Measurements from ENCODE around the gene LRRC17.

LRRC17 gene

DNA sequence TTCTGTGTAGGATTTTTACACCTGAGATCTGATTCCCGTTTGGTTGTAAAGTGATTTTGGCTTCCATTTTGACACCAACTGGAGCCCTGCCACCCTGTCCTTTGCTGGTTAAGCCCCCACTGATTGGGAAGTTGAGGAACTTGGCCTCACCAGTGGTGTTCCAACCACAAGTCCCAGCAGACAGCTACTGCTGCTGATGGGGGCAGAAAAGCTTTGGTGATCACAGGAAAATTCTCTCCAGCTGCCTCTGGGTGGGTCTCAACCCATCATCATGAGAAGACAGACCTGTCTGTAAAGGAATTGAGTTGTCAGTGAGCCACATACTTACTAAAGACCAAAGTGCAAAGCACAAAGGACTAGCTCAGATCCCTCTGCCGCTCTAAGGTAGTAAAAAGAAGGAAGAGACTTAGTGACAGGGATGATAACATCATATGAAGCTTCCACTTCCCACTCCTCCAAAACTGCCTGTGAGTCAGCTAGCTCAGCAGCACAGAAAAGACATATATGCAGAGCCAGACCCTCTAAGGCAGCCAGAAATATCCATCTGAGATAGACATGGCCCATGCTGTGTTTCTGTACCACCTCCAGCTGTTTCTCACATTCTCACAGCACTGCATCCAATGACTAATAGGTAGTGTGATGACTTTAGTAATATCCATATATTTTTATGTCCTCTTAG lies 22.4 kb upstream of the LRRC17 start:
- H3K9ac ChIP-seq = no peak overlapping the region
- no peaks in the 10 kb centered on the region for H3K79me2 ChIP-seq
- no peak overlapping the region for H2AFZ ChIP-seq
- TF ChIP-seq, protein P1, sequence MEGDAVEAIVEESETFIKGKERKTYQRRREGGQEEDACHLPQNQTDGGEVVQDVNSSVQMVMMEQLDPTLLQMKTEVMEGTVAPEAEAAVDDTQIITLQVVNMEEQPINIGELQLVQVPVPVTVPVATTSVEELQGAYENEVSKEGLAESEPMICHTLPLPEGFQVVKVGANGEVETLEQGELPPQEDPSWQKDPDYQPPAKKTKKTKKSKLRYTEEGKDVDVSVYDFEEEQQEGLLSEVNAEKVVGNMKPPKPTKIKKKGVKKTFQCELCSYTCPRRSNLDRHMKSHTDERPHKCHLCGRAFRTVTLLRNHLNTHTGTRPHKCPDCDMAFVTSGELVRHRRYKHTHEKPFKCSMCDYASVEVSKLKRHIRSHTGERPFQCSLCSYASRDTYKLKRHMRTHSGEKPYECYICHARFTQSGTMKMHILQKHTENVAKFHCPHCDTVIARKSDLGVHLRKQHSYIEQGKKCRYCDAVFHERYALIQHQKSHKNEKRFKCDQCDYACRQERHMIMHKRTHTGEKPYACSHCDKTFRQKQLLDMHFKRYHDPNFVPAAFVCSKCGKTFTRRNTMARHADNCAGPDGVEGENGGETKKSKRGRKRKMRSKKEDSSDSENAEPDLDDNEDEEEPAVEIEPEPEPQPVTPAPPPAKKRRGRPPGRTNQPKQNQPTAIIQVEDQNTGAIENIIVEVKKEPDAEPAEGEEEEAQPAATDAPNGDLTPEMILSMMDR (IDR thresholded peaks at IDR 0.05) = no peak
- H3K36me3 ChIP-seq (ENCODE audit: control insufficient read depth, insufficient read depth, low read length) = no peaks in the 10 kb centered on the region
- H3K4me1 ChIP-seq = no peaks in the 10 kb centered on the region
- H3K9me3 ChIP-seq (ENCODE audit: control insufficient read depth, low read length) = no peaks in the 10 kb centered on the region
- H3K4me2 ChIP-seq (ENCODE audit: low read length) = no peak overlapping the region
- no peaks in the 10 kb centered on the region for H3K27me3 ChIP-seq (ENCODE audit: control insufficient read depth, insufficient read depth, low read length)
- H3K27ac ChIP-seq = no peak overlapping the region
- no peak overlapping the region for H3K4me3 ChIP-seq (ENCODE audit: low read depth, low read length)

DNA sequence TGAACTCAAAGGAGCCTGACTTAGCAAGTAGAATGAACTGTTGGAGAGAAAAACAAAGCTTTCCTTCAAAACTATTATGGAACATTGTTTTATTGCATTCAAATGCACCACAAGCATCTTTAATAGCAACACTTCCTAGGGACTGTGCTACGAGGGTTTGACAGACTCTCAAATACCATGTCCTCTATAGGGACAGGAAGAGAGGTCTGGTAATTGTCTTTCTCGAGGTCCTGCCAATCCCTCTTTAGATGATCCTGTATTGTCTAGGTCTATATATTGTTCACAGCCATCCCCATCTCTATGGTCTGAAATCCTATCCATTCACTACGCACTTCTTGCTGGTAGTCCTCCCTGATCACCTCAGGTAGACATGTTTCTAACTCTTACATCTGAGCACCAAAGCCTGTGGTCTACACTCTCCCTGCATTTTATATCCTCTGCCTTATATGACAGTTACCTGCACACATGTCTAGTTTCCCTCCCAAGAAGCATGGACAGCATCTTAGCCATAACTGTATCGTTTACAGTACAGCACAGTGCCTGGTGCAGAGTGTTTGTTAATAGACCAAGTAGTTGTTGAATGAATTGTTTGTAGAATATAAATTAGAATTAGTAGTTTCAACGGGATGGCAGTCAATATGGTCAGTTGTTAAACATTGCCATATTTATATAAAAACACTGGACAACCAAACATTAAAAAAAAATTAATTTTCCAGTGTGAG lies 21.7 kb upstream of the LRRC17 start:
- no peak overlapping the region for H3K27ac ChIP-seq
- no peaks in the 10 kb centered on the region for H3K9me3 ChIP-seq (ENCODE audit: control insufficient read depth, low read length)
- no peaks in the 10 kb centered on the region for H3K27me3 ChIP-seq (ENCODE audit: control insufficient read depth, insufficient read depth, low read length)
- H2AFZ ChIP-seq = no peak overlapping the region
- H3K4me3 ChIP-seq (ENCODE audit: low read depth, low read length) = no peak overlapping the region
- no peaks in the 10 kb centered on the region for H3K4me1 ChIP-seq
- H3K79me2 ChIP-seq = no peaks in the 10 kb centered on the region
- H3K4me2 ChIP-seq (ENCODE audit: low read length) = no peak overlapping the region
- TF ChIP-seq, protein P1 (IDR thresholded peaks at IDR 0.05) = no peak
- no peaks in the 10 kb centered on the region for H3K36me3 ChIP-seq (ENCODE audit: control insufficient read depth, insufficient read depth, low read length)
- no peak overlapping the region for H3K9ac ChIP-seq

DNA sequence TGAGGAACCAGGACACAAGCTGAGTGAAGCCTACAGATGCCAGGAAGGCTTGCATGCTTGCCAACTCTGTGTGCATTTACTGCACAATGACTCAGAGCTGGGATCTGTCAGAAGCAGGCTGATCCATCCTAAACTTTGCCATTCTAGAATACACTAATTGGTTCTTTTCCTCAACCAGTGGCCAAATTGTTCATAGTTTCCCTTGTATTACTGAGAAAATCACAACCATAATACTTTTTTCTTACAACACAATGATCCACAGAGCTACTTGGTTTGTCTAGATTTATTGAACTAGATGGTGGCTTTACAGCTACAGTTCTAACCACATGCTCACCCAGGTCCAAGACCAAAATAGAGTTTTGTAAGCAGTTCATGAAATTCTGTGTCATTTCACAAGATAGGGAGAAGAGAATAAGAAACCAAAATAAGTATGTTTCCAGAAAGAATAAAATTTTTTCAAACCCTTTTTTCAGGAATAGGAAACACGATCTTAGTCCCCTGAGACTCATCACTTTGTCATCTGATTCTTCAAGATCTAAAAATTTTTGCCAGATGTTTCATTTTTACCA lies 21.0 kb upstream of the LRRC17 start:
- no peak overlapping the region for H3K9ac ChIP-seq
- H3K27ac ChIP-seq = no peak overlapping the region
- H3K4me3 ChIP-seq (ENCODE audit: low read depth, low read length) = no peak overlapping the region
- H3K36me3 ChIP-seq (ENCODE audit: control insufficient read depth, insufficient read depth, low read length) = no peaks in the 10 kb centered on the region
- TF ChIP-seq, protein P1 (IDR thresholded peaks at IDR 0.05) = no peak
- H3K4me2 ChIP-seq (ENCODE audit: low read length) = no peak overlapping the region
- no peaks in the 10 kb centered on the region for H3K79me2 ChIP-seq
- no peak overlapping the region for H2AFZ ChIP-seq
- no peaks in the 10 kb centered on the region for H3K27me3 ChIP-seq (ENCODE audit: control insufficient read depth, insufficient read depth, low read length)
- no peaks in the 10 kb centered on the region for H3K4me1 ChIP-seq
- H3K9me3 ChIP-seq (ENCODE audit: control insufficient read depth, low read length) = no peaks in the 10 kb centered on the region

DNA sequence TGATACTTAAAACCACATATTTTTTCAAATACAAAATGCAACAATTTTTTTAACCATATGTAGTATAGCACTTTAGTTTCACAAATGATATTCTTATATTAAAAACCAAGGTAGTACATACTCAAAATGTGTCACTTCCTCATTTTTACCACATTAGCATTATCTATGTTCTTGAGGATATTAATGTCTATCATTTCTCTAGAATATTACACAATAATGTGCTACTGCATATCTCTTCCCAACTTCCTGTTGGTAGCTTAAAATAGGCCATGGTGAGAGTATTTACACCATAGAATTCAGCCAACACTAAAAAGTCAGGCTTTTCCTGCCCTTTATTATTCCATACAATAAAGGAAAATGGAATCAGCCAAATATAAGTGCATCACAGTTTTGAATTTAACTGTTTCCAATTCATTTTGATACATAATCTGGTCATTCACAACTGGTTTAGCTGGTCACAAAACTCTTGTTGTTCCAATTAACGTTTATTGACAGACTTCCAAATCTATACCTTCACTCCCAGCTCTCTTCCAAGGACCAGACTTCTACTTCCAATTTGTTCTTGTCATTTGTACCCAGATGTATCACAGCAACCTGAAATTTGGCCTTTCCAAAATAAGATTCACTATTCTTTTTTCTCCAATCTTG lies 20.0 kb upstream of the LRRC17 start:
- H3K9ac ChIP-seq = no peak overlapping the region
- H3K27ac ChIP-seq = no peak overlapping the region
- H3K36me3 ChIP-seq (ENCODE audit: control insufficient read depth, insufficient read depth, low read length) = no peaks in the 10 kb centered on the region
- no peaks in the 10 kb centered on the region for H3K4me1 ChIP-seq
- no peak overlapping the region for H3K4me3 ChIP-seq (ENCODE audit: low read depth, low read length)
- no peak overlapping the region for H3K4me2 ChIP-seq (ENCODE audit: low read length)
- no peaks in the 10 kb centered on the region for H3K79me2 ChIP-seq
- H3K27me3 ChIP-seq (ENCODE audit: control insufficient read depth, insufficient read depth, low read length) = no peaks in the 10 kb centered on the region
- no peaks in the 10 kb centered on the region for H3K9me3 ChIP-seq (ENCODE audit: control insufficient read depth, low read length)
- no peak overlapping the region for H2AFZ ChIP-seq
- TF ChIP-seq, protein P1 (IDR thresholded peaks at IDR 0.05) = no peak
